GM23248 (cell line): ENCODE results near the gene OPCML.

ENCODE experiments used
- EZH2 ChIP-seq: fragments of 200-600 bp; sonication (generic); IDR thresholded peaks from 2 replicates; pipeline ENCODE4 v1.6.1; 2018; ENCODE audit warnings: antibody characterized with exemption, mild to moderate bottlenecking; ENCODE audit not compliant: insufficient read depth, poor library complexity, severe bottlenecking
- EZH2phosphoT487 ChIP-seq: fragments of 200-600 bp; sonication (generic); IDR thresholded peaks from 2 replicates; pipeline ENCODE4 v1.6.1; 2018; ENCODE audit warnings: antibody characterized with exemption, moderate library complexity, mild to moderate bottlenecking, low read depth; ENCODE audit not compliant: insufficient read depth

DNA sequence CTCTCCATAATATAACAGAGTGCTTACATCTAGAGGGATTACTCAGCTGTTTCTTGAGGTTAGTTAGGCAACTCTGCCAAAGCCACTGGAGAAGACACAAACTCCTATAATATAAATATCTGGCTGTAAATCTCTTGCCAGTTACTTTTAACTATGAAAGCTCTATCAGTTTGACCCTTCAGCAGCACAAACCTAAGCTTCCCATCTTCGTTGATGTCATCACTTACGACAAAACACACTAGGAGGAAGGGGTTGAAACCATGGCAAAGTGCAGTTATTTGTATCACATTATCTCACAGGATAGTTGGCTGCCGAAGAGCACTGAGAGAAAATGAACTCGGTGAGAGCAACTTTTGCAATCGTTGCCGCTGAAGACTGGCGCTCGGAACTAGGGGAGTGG, 922.1 kb downstream of the OPCML start:
- no peak for TF ChIP-seq EZH2phosphoT487
- no peak for TF ChIP-seq EZH2
